GM19372 (cell line): ENCODE data around the gene MYO3B.
"Not testable (repeated sequence)": the region's sequence is repeated elsewhere in the genome, so short reads cannot be mapped to it uniquely, and the experiment has no call there.

Experiments used
- ATAC-seq: cut with Tn5 transposase; IDR thresholded peaks from one replicate; pipeline ENCODE4 v1.9.1; 2021; ENCODE audit warnings: mild to moderate bottlenecking, low read depth, moderate library complexity; ENCODE audit not compliant: unreplicated experiment

The MYO3B gene

GRCh38 chr2:170455617-170456426, 277.9 kb downstream of the MYO3B start:
- ATAC-seq: no peak

GRCh38 chr2:170456914-170457313, 279.0 kb downstream of the MYO3B start:
- no peak for ATAC-seq

GRCh38 chr2:170457742-170458141, 279.8 kb downstream of the MYO3B start:
- no peak for ATAC-seq

GRCh38 chr2:170461889-170462288, 283.9 kb downstream of the MYO3B start:
- ATAC-seq: no peak

- no peak for ATAC-seq
Observed at GRCh38 chr2:170462433-170463205, 284.7 kb downstream of the MYO3B start.

- ATAC-seq: no peak
Observed at GRCh38 chr2:170463206-170463537, 285.2 kb downstream of the MYO3B start.

- ATAC-seq: no peak
Observed at GRCh38 chr2:170464268-170464667, 286.3 kb downstream of the MYO3B start.

- no peak for ATAC-seq
Observed at GRCh38 chr2:170465241-170465640, 287.3 kb downstream of the MYO3B start.

GRCh38 chr2:170466632-170467031, 288.7 kb downstream of the MYO3B start:
- ATAC-seq: no peak

- ATAC-seq: no peak
Observed at GRCh38 chr2:170467568-170468422, 289.8 kb downstream of the MYO3B start.

- no peak for ATAC-seq
Observed at GRCh38 chr2:170468557-170468956, 290.6 kb downstream of the MYO3B start.

GRCh38 chr2:170472498-170472897, 294.6 kb downstream of the MYO3B start:
- not testable (repeated sequence) for ATAC-seq

GRCh38 chr2:170475878-170476277, 297.9 kb downstream of the MYO3B start:
- ATAC-seq: no peak

GRCh38 chr2:170477630-170478029, 299.7 kb downstream of the MYO3B start:
- no peak for ATAC-seq

- ATAC-seq: no peak
Observed at GRCh38 chr2:170481201-170481600, 303.3 kb downstream of the MYO3B start.

- no peak for ATAC-seq
Observed at GRCh38 chr2:170484552-170484951, 306.6 kb downstream of the MYO3B start.

- ATAC-seq: no peak
Observed at GRCh38 chr2:170485254-170486026, 307.5 kb downstream of the MYO3B start.

GRCh38 chr2:170486730-170487129, 308.8 kb downstream of the MYO3B start:
- ATAC-seq: no peak

- no peak for ATAC-seq
Observed at GRCh38 chr2:170488807-170489206, 310.9 kb downstream of the MYO3B start.

GRCh38 chr2:170492010-170492409, 314.1 kb downstream of the MYO3B start:
- no peak for ATAC-seq
